GM19193 (cell line): ENCODE measurements around the gene WNT4.

Source experiments
- POLR2A ChIP-seq: IDR thresholded peaks from 4 replicates; pipeline ENCODE4 v1.6.1; 2011; ENCODE audit not compliant: insufficient read depth, insufficient read length; ENCODE audit errors: extremely low read depth

The WNT4 gene

DNA sequence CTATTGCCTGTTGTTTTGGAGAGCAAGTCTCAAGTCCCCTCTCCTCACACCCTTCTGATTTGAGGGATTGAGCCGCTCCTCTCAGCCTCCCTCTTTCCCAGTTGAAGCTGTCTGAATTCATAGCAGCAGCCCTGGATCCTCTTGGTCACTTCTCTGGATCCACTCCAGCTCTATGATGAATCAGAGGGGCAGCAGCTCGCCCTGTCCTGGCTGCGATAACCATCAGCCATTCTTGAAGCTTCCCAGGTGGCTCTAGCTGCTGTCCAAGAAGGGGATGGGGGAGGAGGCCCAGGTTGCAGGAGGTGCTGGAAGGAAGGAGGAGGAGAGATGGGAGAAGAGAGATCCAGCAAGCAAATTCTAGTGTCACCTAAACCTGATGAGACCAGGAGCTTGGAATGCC lies 31.3 kb downstream of the WNT4 start:
- TF ChIP-seq POLR2A: no peak

DNA sequence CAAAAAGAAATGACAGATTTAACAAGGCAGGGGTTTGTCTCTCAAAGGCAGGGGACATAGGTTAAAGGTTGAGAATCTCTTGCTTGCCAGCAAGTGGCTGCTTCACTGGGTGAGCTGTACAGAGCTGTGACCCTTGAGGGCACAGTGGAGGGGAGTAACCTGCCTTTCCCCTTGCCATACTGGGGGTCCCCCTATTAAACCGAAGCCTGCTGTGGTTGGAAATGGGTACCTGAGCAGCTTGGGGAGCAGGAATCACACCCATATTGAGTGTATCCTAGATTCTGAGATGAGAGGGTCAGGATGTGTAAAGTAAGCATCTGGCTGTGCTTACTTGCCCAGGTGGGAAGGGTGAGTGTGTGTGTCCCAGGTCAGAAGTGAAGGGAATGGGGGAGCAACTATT lies 31.8 kb downstream of the WNT4 start:
- TF ChIP-seq POLR2A: no peak

DNA sequence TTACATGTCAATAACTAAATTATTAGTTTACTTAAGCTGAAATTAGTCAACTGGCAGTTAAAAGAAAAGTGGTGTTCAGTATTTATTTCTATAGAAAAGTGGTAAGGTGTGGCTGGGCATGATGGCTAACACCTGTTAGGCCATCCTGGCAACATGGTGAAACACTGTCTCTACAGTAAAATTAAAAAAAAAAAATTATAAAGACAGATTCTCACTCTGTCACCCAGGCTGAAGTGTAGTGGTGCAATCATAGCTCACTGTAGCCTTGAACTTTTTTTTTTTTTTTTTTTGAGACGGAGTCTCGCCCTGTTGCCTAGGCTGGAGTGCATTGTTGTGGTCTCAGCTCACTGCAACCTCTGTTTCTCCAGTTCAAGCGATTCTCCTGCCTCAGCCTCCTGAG lies 32.9 kb downstream of the WNT4 start:
- TF ChIP-seq POLR2A: no peak

DNA sequence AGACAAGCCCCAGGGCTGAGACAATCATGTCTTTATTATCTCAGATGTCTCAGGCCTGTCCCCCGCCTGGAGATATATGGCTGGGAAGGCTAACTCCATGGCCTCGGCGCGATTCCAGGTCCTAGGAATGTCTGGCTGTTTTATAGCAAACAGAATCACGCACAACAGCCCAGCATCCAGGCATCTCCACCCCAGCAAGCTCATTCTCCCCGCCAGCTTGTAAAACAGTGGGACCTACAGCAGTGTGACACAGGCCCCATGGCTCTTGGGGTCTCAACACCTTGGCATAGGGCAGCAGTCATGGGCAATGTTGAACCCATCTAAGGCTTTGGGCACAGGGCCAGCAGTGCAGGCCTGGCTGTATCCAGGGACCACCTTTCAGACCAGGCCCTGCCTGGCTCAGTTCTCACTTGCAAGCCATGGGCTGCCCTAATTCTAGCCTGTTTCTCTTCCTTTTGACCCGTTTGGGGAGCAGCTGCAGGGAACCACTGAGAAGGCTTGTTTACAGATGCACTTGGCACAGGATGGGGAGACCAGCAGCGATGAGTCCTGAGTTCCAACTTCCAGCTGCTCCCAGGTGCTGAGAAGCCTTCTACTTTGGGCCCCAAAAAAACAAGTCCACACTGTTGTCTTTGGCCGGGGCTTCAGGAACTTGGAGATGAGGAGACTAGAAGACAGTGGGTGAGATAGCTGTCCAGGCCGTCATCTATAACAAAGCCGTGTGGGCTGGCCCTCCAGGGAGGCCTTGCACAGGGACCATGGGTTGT lies 34.4 kb downstream of the WNT4 start:
- no peak for TF ChIP-seq POLR2A

DNA sequence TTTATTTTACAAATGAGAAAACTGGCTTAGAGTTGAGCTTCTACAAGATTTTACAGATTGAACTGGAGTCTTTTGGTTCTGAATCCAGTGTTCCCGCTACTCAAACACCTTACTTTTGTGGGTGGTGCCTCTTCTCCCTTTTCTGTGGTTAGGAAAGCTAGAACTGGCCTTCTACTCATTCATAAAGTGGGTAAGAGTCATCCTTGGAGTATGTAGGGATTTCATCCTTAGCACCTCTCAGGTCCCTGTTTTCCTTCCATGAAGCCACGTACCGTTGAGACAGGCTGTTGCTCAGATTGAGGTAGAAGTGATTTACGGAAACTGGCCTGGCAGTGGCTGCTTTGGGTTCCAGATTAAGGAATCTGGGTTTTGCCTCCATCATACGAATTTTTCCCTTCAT lies 35.8 kb downstream of the WNT4 start:
- TF ChIP-seq POLR2A: no peak

DNA sequence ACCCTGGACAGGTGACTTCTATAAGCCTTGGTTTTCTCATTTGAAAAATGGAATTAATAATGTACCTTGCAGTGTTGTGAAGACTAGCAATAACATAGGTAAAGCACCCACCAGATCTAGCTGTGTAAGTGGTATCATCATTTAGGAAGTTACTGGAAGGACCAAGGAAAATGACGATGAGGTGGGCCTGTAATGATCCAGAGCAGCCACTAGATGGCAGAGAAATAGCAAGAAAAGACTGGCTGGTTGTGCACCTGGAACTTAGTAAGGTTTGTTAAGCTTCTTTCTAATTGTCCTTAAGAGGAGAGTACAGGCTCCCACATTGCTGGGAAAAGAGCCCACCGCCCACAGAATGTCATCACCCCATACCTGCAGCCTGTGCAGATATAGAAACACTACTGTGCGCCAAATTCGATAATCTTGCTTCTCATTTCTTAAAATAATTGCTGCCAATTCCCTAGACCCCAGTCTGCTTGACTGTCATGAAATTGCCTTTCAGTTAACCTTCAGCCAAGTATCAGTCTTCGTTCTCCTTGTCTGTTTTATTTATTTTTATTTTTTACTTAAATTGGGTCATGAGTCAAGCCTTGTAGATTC lies 37.2 kb downstream of the WNT4 start:
- TF ChIP-seq POLR2A: no peak

DNA sequence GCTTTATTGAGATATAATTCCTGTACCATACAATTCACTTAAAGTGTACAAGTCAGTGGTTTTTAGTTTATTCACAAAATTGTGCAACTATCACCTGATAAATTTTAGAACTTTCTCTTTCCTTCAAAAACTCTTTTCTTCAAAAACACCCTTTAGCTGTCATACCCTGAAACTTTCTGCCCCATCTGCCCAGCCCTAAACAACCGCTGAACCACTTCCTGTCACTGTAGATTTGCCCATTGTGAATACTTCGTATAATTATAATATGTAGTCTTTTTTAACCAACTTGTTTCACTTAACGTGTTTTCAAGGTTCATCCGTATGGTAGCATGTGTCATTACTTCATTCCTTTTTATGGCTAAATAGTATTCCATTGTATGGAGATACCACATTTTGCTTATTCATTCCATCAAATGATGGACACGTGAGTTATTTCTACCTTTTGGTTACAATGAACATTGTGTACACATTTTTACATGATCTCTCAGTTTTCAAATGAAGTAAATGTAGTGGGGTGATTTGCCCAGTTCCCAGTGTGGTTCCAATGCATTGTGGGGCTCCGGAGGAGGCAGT lies 37.9 kb downstream of the WNT4 start:
- no peak for TF ChIP-seq POLR2A

DNA sequence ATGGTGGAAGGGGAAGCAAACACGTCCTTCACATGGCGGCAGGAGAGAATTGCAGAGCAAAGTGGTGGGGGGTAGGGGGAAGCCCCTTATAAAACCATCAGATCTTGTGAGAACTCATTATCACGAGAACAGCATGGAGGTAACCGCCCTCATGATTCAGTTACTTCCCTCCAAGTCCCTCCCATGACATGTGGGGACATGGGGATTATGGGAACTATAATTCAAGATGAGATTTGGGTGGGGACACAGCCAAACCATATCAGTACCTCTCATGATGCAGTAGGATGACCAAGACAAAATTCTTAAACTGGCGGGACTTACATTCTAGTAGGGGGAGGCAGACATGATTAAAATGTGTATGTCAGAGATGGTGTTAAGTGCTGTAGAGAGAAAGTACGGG lies 38.8 kb downstream of the WNT4 start:
- no peak for TF ChIP-seq POLR2A

DNA sequence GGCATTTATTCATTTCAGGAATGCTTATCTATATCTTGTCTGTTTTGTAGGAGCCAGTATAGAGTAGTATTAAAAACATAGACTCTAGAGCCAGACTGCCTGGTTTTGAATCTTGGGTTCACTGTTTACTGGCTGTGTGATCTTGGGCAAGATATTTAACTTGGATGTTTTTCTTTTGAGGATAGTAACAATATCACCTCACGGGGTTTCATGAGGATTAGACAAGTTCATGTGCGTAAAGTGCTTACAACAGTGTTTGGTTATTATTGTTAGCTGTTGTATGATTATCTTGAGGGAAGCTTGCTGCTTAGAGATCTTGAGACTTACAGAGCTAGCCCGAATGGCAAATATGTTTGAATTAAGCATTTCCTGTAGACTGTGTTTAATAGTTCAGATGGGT lies 40.2 kb downstream of the WNT4 start:
- no peak for TF ChIP-seq POLR2A

DNA sequence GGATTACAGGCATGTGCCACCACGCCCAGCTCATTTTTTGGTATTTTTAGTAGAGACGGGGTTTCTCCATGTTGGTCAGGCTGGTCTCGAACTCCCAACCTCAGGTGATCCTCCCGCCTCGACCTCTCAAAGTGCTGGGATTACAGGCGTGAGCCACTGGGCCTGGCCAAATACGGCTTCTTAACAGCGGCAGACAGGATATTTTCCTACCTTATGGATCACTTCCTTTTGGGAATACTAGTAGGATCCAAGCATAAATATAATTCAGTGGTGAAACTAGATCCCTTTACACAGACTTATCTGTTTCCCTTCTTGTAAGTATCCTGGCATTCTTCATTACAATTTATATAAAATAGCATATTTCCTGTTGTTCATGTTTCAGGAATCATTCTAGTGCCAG lies 40.9 kb downstream of the WNT4 start:
- TF ChIP-seq POLR2A: no peak

DNA sequence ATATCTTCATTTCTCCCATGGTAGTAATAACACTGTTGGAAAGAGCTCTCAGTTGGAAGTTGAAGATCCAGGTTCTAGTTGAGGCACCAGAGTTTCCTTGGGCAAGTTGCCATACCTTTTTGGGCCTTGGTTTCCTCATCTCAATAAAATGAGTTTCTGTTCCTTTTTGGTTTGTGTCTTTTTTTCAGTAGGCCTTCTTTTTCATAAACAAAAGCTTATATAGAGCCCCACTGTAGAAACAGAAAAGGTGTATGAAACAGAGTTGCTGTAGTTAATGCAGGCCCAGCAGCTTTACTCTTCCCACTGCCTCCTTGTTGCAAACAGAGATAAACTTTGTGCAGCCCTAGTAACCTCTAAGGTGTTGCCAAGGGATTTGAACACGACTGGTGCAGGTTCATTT lies 41.7 kb downstream of the WNT4 start:
- no peak for TF ChIP-seq POLR2A

DNA sequence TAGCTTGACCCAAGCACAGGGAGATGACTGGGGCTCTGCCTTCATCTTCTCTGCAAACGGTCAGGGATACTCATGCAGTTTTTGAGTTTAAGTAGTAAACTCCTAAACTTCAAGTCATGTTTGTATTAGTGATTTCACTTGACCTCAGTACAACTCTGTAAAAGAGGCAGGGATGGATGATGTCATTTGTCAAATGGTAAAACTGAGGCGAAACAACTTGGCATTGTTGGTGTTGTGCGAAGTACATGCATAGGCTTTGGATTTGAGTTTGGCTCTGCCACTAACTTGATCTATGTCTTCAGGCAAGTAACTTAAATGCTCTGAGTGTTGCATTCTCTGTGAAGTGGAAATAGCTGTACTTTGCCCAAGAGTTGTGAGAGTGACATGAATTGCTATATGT lies 42.7 kb downstream of the WNT4 start:
- TF ChIP-seq POLR2A: no peak

DNA sequence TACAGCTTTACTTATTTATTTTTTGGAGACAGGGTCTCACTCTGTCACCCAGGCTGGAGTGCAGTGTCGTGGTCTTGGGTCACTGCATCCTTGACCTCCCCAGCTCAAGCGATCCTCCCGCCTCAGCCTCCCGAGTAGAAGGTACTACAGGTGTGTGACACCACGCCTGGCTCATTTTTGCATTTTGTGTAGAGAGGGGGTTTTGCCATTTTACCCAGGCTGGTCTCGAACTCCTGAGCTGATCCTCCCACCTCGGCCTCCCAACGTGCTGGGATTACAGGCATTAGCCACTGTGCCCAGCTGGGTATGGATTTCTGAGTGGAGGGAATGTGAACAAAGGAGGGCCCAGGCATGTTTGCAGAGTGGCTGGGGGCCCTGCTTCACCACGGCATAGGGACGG lies 44.1 kb downstream of the WNT4 start:
- no peak for TF ChIP-seq POLR2A

DNA sequence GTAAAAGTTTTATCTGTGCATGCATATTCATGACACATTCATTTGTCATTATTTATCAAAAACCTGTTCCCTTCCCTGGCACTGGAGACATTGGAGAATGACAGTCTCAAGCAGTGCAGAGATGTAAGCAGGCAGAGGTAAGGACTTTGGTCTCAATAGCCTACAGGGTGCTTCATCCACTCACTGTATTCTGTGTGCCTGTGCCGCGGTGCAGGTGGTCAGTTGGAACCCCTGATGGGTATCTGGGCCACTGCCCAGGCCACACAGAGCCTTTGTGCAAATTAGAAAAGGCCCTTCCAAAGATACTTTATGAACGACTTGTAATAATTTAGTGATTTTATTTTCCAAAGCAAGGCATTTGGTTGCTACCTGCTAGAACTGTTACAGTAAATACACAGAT lies 46.4 kb downstream of the WNT4 start:
- TF ChIP-seq POLR2A: no peak

DNA sequence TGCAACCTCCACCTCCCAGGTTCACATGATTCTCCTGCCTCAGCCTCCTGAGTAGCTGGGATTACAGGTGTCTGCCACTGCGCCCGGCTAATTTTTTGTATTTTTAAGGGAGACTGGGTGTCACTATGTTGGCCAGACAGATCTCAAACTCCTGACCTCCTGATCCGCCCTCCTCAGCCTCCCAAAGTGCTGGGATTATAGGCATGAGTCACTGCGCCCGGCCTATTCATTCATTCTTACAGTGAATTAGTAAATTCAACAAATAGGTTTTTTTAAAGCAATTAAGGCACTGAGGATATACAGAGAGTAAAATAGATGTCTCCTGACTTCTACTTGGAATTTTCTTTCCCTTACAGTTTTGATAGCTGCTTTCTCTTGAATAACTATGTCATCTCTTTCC lies 46.9 kb downstream of the WNT4 start:
- TF ChIP-seq POLR2A: no peak

DNA sequence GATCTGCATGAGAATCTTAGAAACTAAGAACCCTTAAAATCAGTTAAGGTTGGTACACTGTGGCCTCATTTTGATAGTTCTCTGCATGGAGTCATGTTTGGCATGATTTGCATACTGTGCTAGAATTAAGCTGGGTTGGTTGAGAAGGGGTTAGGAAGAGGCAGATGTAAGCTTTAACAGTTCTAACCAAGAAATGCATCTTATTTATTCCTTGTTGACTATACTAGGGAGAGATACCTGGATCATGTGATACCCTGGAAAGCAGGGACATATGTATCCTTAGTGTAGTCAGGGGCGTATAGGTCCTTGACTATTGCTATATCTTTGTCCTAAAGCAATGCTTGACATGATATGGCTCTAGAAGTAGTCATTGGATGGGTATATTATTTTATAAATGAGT lies 49.4 kb downstream of the WNT4 start:
- no peak for TF ChIP-seq POLR2A
